PC-9 (cell line): ENCODE results near the gene FARP1. TPM values are rescaled to one million over a fixed set of nuclear protein-coding genes. Genes with fewer than 3 reads are reported as not detected.

ENCODE experiments used
- BruUV-seq: library from RNA; stranded (reverse); fragments of 400-500 nt; replicated peaks from 2 replicates; lab custom pipeline; 2021; lab: Mats Ljungman, UMichigan
- CTCF ChIA-PET: fragments of 300-600 bp; sonication (Branson Sonifier 250); formaldehyde crosslinking; loops from one replicate; lab custom pipeline; 2022; ENCODE audit warnings: antibody characterized with exemption; lab: Charles Lee
- POLR2A ChIA-PET: fragments of 300-600 bp; sonication (Branson Sonifier 250); formaldehyde crosslinking; loops from one replicate; lab custom pipeline; 2022; ENCODE audit warnings: antibody characterized with exemption; ENCODE audit not compliant: unreplicated experiment; lab: Charles Lee
- DNase-seq, 2 experiments: peaks; one replicate each; pipeline versions ENCODE4 v3.0.0 to v3.0.0-alpha.2; 2015 to 2022; ENCODE audit warnings: mixed read lengths in 1 of 2
- H2AFZ ChIP-seq: fragments of 200-600 bp; sonication (generic); 2 replicates; pipeline ENCODE4 v1.8.1; 2017; ENCODE audit warnings: antibody characterized with exemption
- H3F3A ChIP-seq: fragments of 200-600 bp; sonication (generic); 2 replicates; pipeline ENCODE4 v1.8.1; 2017; ENCODE audit warnings: antibody characterized with exemption, mild to moderate bottlenecking, low read depth; ENCODE audit not compliant: insufficient read depth
- H3K27ac ChIP-seq: fragments of 200-600 bp; sonication (generic); 2 replicates; pipeline ENCODE4 v1.6.1; 2016; ENCODE audit warnings: mixed run types
- H3K27me3 ChIP-seq: fragments of 200-600 bp; sonication (generic); 2 replicates; pipeline ENCODE4 v1.6.1; 2016; ENCODE audit warnings: low read depth, mixed run types; ENCODE audit not compliant: insufficient read depth
- H3K36me3 ChIP-seq: fragments of 200-600 bp; sonication (generic); 2 replicates; pipeline ENCODE4 v1.6.1; 2016; ENCODE audit warnings: low read depth, mixed run types
- H3K4me1 ChIP-seq: fragments of 200-600 bp; sonication (generic); replicated peaks from 2 replicates; pipeline ENCODE4 v1.6.1; 2016; ENCODE audit warnings: mixed run types; ENCODE audit not compliant: insufficient read depth
- H3K4me2 ChIP-seq: fragments of 200-600 bp; sonication (generic); 2 replicates; pipeline ENCODE4 v1.6.1; 2017; ENCODE audit warnings: mixed run types
- H3K4me3 ChIP-seq: fragments of 200-600 bp; sonication (generic); 2 replicates; pipeline ENCODE4 v1.6.1; 2016; ENCODE audit warnings: mixed run types
- H3K79me2 ChIP-seq: fragments of 200-600 bp; sonication (generic); 2 replicates; pipeline ENCODE4 v1.6.1; 2017; ENCODE audit warnings: low read depth, mixed run types
- H3K9me2 ChIP-seq: fragments of 200-600 bp; sonication (generic); 2 replicates; pipeline ENCODE4 v1.8.1; 2017; ENCODE audit warnings: mild to moderate bottlenecking; ENCODE audit not compliant: insufficient read depth
- H3K9me3 ChIP-seq: fragments of 200-600 bp; sonication (generic); 2 replicates; pipeline ENCODE4 v1.8.1; 2016; ENCODE audit warnings: low read depth; ENCODE audit not compliant: insufficient read depth
- H4K20me1 ChIP-seq: fragments of 200-600 bp; sonication (generic); 2 replicates; pipeline ENCODE4 v1.8.1; 2017; ENCODE audit not compliant: insufficient read depth
- EZH2 ChIP-seq: fragments of 200-600 bp; sonication (generic); IDR thresholded peaks from 2 replicates; pipeline ENCODE4 v1.8.0; 2017; ENCODE audit warnings: antibody characterized with exemption, low read depth
- intact Hi-C: fragments of 100-400 bp; cut with micrococcal nuclease; formaldehyde crosslinking; loops from one replicate; pipeline ENCODE4 v1.10.0; 2022; ENCODE audit not compliant: unreplicated experiment
- total RNA-seq: library from RNA; stranded (reverse); gene quantifications from 2 replicates; pipeline ENCODE4 v1.2.3, GENCODE V29; 2021
- TF ChIP-seq, protein P1 (sequence below): fragments of 200-600 bp; sonication (generic); conservative IDR thresholded peaks from 2 replicates; pipeline ENCODE4 v1.6.1; 2017; ENCODE audit warnings: mixed run types, antibody characterized with exemption, mild to moderate bottlenecking, moderate library complexity

Gene FARP1
- total RNA-seq, 1 experiment from 2014 or later, result 62.1 TPM

DNA sequence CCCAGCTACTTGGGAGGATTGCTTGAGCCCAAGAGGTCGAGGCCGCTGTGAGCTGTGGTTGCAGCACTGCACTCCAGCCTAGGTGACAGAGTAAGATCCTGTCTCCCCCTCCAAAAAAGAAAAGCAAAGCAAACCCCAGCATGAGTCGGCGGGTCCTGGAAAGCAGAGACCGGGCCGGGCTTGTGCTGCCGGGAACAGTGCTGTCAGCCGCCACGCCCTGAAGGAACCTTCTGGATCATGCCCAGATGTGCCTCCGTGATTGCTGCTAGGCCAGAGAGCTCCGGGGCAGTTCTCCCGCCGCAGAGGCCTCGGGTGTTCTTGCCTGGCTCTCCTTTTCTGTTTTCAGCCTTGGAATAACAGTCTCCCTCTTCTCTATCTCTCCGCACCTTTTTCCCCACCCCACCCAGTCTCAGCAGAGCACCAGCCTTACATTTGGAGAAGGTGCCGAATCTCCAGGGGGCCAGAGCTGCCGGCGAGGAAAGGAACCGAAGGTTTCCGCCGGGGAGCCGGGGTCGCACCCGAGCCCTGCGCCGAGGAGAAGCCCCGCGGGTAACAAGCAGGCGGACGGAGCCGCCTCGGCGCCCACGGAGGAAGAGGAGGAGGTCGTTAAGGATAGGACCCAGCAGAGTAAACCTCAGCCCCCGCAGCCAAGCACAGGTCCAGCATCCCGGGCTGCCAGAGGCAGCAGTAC, 252.1 kb downstream of the FARP1 start:
- no peak for TF ChIP-seq EZH2
- TF ChIP-seq, protein P1, sequence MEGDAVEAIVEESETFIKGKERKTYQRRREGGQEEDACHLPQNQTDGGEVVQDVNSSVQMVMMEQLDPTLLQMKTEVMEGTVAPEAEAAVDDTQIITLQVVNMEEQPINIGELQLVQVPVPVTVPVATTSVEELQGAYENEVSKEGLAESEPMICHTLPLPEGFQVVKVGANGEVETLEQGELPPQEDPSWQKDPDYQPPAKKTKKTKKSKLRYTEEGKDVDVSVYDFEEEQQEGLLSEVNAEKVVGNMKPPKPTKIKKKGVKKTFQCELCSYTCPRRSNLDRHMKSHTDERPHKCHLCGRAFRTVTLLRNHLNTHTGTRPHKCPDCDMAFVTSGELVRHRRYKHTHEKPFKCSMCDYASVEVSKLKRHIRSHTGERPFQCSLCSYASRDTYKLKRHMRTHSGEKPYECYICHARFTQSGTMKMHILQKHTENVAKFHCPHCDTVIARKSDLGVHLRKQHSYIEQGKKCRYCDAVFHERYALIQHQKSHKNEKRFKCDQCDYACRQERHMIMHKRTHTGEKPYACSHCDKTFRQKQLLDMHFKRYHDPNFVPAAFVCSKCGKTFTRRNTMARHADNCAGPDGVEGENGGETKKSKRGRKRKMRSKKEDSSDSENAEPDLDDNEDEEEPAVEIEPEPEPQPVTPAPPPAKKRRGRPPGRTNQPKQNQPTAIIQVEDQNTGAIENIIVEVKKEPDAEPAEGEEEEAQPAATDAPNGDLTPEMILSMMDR, result no peak
- Histone ChIP-seq H2AFZ (no peak overlapping the region), H3K9me3 (no peaks in the 10 kb centered on the region), H3K27me3 (no peaks in the 10 kb centered on the region), H3K4me3 (no peak overlapping the region), H3K79me2 (no peaks in the 10 kb centered on the region), H3K9me2 (no peaks in the 10 kb centered on the region), H3K36me3 (no peaks in the 10 kb centered on the region), H3K4me1 (no peaks in the 10 kb centered on the region), H4K20me1 (no peaks in the 10 kb centered on the region), H3K4me2 (no peak overlapping the region), H3K27ac (no peak overlapping the region), H3F3A (peaks cover 7% of the 10 kb centered on the region; the same call in 1 of the 2 replicates)
- intact Hi-C loops, result no loop called here
- ChIA-PET CTCF (no interaction called here), POLR2A (no interaction called here)
- BruUV-seq, result no TSS peak
- DNase-seq, result no peak

DNA sequence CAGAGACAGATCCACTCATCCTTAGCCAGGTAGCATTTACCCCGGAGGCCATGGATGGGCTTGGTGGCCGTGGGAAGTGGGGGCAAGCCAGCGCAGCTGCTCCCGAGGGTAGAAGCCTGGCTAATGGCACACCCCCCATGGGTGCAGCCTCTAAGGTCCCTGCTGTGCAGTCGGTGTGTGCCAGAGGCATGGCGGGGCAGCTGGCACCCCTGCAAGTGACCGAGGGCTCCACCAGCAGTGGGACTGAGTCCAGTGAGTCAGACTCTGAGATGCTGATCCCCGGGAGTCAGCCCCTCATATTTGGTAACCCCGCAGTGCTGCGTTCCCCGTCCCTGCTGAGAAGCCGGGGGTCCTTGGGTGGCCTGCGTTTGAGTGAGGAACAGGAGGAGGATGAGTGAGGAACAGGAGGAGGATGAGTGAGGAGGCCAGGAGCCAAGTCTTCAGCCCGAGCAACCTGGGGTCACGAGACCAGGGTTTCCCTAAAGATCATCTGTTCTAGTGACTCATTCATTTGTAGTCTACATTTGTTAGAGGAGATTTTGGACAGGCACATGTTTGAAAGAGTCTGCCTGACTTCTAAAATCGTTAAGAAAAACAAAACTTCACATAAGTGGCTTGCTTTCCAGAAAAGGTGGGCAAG, 253.3 kb downstream of the FARP1 start:
- Histone ChIP-seq H3K9me3 (no peaks in the 10 kb centered on the region), H2AFZ (no peak overlapping the region), H4K20me1 (no peaks in the 10 kb centered on the region), H3K9me2 (no peaks in the 10 kb centered on the region), H3K4me1 (no peaks in the 10 kb centered on the region), H3K36me3 (no peaks in the 10 kb centered on the region), H3K4me2 (no peak overlapping the region), H3F3A (peaks cover 7% of the 10 kb centered on the region; the same call in 1 of the 2 replicates), H3K27me3 (no peaks in the 10 kb centered on the region), H3K27ac (no peak overlapping the region), H3K79me2 (no peaks in the 10 kb centered on the region), H3K4me3 (no peak overlapping the region)
- CTCF ChIA-PET, result no interaction called here
- TF ChIP-seq, protein P1, result no peak
- TF ChIP-seq EZH2, result no peak
- intact Hi-C loops, result no loop called here
- DNase-seq, result no peak
- POLR2A ChIA-PET, result no interaction called here
- no TSS peak for BruUV-seq

DNA sequence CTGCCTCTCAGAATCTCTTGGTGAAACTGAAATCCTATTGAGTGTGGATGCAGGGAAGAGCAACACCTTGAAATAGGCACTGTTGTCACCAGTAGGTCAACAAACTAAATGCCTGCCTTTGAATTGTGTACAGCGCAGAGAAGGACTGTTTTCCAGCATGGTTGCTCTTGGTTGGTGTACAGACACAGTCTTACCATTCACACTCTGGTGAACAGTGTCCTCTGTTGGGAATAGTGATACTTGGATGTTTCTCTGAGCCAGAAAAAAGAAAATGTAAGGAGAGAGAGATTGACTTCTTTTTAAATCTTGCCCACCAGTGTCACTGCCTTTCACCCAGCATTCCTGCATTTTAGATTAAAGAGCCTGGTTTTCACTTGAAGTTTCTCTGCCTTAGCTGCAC, 254.3 kb downstream of the FARP1 start:
- no TSS peak for BruUV-seq
- H4K20me1 ChIP-seq, result no peaks in the 10 kb centered on the region
- H3K27ac ChIP-seq, result no peak overlapping the region
- H3K4me2 ChIP-seq, result no peak overlapping the region
- TF ChIP-seq, protein P1, result peak; percentile 32; the same call in 1 of the 2 replicates
- TF ChIP-seq EZH2, result no peak
- H2AFZ ChIP-seq, result no peak overlapping the region
- DNase-seq, result no peak
- H3F3A ChIP-seq, result peaks cover 7% of the 10 kb centered on the region; the same call in 1 of the 2 replicates
- no peaks in the 10 kb centered on the region for H3K79me2 ChIP-seq
- H3K9me2 ChIP-seq, result no peaks in the 10 kb centered on the region
- ChIA-PET CTCF (no interaction called here), POLR2A (no interaction called here)
- intact Hi-C loops, result no loop called here
- no peaks in the 10 kb centered on the region for H3K9me3 ChIP-seq
- no peaks in the 10 kb centered on the region for H3K4me1 ChIP-seq
- H3K27me3 ChIP-seq, result no peaks in the 10 kb centered on the region
- H3K4me3 ChIP-seq, result no peak overlapping the region
- H3K36me3 ChIP-seq, result no peaks in the 10 kb centered on the region
